SK-N-DZ (cell line): Measurements from ENCODE around the gene MICAL1.
A peak's percentile ranks its signal among the peaks of the same experiment; 100 is the strongest.

Source experiments
- DNase-seq: peaks from one replicate; pipeline ENCODE4 v3.0.0-alpha.2; 2015; ENCODE audit warnings: low spot score

Gene MICAL1

DNA sequence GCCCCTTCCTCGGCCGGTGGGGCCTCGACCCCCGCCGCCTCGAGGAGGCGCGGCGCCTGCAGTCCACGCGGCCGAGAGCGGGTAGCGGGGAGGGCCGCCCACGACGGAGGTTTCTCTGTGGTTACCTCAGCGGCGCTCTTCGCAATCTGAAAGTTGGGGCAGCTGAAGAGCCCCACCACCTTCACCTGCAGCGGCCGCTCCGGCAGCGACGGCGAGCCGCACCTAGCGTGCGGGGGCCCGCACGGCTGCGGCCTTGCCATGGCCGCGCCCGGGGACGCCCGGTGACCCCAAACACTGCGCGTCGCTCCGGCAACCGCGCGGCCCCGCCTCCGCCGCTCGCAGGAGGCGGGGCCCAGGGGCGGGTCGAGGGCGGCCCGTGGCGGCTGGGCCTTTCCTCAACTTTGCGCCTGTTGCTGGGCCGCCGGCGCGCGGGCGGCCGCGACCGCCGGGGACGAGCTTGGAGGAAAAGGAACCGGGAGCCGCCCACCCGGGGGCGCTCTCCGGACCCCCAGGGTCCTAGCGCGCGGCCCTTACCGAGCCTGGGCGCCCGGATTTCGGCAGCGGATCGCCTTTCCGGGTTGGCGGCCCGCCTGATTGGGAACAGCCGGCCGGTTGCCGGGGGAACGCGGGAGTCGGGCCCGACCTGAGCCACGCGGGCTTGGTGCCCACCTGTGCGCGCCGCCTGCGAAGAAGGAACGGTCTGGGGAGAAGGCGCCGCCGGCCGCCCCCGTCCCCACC lies 15.1 kb downstream of the MICAL1 start, which contains the start of the genes PPIL6 and SMPD2:
TSS of gene PPIL6 (minus strand) at position 298 of the 738 bp plus-strand sequence. CDS start at position 260, 38 bp downstream.
TSS of gene SMPD2 (plus strand) at position 394 of the 738 bp plus-strand sequence. CDS start 398 bp downstream, outside the sequence.
- peak; percentile 85 for DNase-seq

DNA sequence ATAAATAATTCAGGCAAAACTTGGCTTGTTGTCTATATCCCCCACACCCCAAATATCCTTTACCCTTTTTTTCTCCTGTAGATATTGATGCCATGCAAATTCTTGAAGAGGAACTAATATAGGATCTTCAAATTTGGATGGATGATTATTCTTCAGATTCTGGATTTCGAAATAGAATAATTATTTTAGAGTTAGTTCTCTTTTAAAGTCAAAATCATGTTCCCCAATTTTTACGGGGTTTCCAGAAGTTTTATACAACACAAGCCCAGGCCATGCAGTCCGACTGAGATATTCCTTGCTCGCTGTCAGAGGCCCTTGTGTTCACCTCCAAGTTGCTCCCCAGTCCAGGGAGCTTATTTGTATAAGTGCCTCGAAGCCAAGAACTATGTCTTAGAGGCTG lies 19.5 kb downstream of the MICAL1 start:
- no peak for DNase-seq

DNA sequence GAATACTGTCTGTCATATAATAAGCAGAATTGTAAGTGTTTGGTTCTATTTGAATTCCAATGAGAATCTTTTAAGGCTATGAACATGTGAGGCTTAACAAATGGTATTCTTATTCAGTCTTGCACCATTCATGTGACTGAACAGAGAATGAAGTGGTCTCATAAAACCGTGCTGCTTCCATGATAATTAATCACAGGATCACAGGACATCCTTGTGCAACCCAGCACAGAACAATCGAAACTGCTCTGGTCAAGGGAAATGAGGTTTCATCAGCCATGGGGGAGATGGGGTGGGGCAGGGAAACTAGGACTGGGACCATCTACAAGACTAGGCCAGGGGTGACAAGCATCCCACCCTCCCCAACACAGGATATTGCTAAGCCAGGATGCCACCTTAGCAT lies 21.1 kb downstream of the MICAL1 start:
- no peak for DNase-seq

DNA sequence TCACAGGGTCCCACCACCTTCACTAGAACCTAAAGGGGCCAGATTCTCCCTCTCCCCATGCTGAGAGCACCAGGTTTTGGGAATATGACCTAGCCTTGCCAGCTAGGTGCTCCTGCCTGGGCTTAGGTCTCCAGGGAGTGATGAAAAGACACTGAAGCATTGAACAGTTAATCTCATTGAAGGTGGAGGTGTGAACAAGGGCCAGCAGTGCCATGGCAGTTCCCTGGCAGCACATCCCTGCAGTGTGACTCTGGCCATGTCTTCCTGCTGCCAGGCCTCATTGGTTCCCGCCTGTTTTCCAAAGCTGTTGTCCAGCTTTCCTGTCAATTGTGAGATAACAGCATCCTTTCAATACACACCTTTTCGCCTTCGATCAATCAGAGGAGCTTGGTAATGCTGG lies 26.1 kb downstream of the MICAL1 start:
- no peak for DNase-seq

DNA sequence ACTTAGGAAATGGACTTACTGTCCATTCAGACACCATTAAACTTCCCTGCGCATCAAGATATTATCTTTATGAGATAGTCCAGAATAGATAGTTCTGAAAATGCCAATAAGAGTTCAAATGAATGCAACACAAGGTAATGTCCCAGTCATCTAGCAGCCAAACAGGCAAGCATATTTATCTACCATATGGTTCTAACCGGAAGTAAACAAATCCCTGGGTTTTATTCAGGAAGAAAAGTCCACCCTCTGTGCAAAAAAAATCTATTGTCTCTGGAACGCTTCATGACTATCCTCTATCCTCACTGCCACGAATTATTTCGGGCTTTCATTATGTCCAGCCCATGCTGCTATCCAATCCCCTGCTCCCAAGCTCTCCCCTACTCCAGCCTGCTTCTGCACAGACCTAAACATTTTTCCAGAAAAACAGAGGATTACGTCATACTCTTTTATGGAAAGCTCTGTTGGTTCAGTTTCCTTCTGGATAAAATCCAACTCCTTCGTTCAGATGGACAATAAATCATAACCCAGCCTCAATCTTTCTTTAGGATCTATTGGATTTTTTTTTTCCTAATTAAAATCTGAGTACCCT lies 26.6 kb downstream of the MICAL1 start:
- DNase-seq = no peak

DNA sequence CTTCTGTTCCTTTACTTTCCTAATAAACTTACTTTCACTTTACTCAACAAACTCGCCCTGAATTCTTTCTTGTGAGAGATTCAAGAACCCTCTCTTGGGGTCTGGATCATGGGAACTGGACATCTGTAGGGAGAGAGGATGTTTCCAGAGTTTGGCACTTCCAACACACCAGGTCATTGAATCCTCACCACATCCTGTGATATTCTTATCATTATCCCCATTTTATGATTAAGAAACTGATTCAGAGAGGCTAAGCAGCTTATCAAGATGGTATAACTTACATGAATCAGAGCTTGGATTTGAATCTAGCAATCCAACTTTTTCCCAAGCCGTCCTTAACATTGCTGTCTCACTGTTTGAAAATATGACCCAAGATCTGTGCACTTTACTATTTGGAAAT lies 30.6 kb downstream of the MICAL1 start:
- DNase-seq = no peak

DNA sequence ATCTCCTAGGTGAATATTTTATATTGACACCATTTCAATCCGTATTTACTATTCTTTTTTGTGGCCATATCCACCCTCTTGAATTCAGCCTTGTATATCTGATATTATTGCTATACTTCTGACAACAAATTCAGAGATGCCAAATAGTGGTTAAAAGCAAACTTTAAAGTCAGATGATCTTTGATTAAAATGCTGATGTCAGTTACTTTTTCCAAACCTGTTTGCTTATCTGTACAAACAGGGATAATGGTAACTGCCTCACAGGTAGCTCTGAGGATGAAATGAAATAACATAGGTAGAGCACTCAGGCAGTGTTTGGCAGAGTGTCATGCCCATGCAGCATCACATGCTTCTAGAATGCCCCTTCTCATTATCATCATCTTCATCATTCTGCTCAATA lies 34.4 kb downstream of the MICAL1 start:
- DNase-seq = no peak

DNA sequence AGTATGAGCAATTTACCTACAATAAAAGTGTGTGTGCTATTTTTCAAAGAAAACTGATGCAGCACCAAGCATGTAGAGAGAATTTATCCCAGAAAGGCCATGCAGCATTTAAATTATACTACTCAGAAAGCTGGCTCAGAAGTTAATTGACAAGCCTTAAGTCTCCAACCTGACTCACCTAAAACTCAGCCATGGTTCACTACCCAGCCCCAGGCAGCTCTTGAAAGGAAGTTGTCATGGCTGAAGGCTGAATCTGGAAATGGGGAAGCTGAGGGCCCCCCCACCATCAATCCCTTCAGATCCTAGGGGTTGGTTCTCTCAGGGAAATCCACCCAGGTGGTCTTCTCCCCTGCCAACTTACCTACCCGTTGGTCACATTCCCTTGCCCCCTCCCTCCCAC lies 34.8 kb downstream of the MICAL1 start:
- DNase-seq = no peak

DNA sequence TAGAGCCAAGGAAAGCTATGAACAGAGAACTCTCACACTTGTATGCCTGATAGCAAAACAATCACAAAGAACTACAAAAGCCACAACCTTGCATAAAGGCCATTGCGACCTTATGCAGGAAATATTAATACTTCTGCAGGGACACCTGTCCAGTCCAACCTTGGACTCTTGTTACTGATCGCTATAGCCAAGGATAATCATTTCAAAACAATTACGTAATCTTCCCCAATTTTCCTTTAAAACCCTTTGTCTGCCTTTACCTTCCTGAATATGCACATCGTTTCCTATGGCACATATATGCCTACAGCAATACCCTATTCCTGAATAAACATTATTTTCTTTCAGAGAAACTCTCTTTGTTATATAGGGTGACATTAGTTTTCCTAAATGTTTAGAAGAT lies 37.9 kb downstream of the MICAL1 start:
- no peak for DNase-seq

DNA sequence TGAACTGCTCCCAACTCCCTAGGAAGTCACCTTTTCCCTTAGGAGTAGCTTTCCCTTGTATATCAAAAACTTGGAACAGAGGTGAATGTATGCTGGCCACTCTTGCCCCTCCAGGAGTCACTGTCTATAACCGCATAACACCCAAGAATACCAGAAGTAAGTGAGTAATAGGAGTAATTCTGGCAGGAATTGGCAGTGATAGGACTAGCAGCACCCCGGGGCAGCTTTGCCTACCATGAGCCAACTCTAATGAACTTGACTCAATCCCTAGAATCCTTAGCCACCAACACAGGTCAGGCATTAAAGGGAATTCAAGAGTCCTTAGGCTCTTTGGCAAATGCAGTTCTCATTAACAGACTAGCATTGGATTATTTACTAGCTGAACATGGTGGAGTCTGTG lies 44.5 kb downstream of the MICAL1 start:
- DNase-seq = no peak

DNA sequence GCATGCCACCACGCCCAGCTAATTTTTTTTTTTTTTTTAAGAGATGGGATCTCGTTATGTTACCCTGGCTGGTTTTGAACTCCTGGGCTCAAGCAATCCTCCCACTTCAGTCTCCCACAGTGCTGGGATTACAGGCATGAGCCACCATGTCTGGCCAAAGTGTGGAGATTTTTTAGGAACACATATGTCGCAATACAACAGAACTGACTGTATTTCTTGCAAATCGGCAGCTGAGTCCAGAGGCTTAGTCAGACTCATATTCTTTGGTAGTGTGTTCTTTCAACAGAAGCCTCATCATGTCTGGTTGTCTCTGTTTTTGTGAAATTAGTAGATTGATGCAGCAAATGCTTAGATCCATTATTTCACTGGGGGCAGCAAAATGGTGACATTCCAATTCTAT lies 49.4 kb downstream of the MICAL1 start:
- no peak for DNase-seq

DNA sequence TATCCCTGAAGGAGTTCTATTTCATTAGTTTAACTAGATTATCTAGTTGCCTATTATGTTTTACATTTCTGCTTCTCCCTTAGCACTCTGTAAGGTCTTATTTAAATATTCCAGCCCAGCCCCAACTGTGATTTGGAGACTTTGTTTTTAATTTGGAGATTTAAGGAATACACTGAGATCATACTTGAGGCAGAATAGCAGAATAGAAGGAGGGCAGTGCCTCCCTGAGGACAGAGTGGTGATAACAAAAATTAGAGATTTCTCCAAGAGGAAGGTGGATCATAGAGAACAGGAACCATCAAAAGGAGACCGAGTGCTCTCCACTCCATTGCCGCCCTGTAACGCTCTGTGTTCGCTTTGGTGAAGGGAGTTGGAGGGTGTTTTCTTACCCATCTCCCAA lies 58.6 kb downstream of the MICAL1 start:
- no peak for DNase-seq

DNA sequence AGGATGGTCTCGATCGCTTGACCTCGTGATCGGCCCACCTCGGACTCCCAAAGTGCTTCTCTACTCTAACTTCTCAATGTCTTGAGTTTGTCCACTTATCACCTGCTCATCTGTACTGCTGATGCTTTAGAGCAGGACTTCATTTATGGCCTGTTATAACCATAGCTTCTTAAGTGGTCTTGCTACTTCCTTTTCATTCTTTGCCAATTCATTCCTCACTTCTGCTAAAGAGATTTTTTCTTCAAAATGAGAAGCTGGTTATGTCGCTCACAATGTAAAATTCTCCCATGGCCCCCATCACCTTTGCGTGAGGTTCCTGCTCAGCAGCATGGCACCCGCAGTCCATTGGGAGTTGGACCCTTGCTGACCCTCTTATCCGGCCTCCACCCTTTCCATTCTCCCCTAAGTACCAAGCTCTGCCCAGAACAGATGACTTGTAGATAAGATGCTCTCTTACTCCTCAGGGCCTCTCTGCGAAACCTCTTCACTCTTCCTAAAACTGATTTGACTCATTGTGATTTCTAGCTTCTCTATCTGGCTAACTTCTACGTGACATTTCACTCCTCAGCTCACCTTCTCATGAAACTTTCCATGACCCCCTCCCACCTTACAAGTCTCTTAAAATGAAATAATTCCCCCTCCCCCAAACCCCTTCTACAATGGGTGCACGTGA lies 59.4 kb downstream of the MICAL1 start:
- no peak for DNase-seq
